ENCODE data around the gene RAD51B.

The RAD51B gene

GRCh38 chr14:68593806-68594536 is 774.4 kb downstream of the RAD51B start:
- peak; percentile 87 to 88 for DNase-seq (ENCODE audit: low read depth in 2 of 2)

GRCh38 chr14:68594737-68595380 is 775.3 kb downstream of the RAD51B start:
- no peak for DNase-seq (ENCODE audit: low read depth in 2 of 2)

GRCh38 chr14:68596211-68596610 is 776.6 kb downstream of the RAD51B start:
- DNase-seq (ENCODE audit: low read depth in 2 of 2), result no peak

- no peak for DNase-seq (ENCODE audit: low read depth in 2 of 2)
Measured at GRCh38 chr14:68596701-68597100, 777.1 kb downstream of the RAD51B start.

GRCh38 chr14:68598089-68598488 is 778.5 kb downstream of the RAD51B start:
- DNase-seq (ENCODE audit: low read depth in 2 of 2), result no peak

- no peak for DNase-seq (ENCODE audit: low read depth in 2 of 2)
Measured at GRCh38 chr14:68598621-68599447, 779.3 kb downstream of the RAD51B start.

GRCh38 chr14:68599896-68600610 is 780.5 kb downstream of the RAD51B start:
- no peak for DNase-seq (ENCODE audit: low read depth in 2 of 2)

GRCh38 chr14:68602507-68602906 is 782.9 kb downstream of the RAD51B start:
- DNase-seq (ENCODE audit: low read depth in 2 of 2), result no peak

- DNase-seq (ENCODE audit: low read depth in 2 of 2), result no peak
Measured at GRCh38 chr14:68603533-68604360, 784.2 kb downstream of the RAD51B start.

GRCh38 chr14:68604361-68604730 is 784.8 kb downstream of the RAD51B start:
- no peak for DNase-seq (ENCODE audit: low read depth in 2 of 2)

- no peak for DNase-seq (ENCODE audit: low read depth in 2 of 2)
Measured at GRCh38 chr14:68604822-68605221, 785.2 kb downstream of the RAD51B start.

- DNase-seq (ENCODE audit: low read depth in 2 of 2), result no peak
Measured at GRCh38 chr14:68606176-68606575, 786.6 kb downstream of the RAD51B start.

- DNase-seq (ENCODE audit: low read depth in 2 of 2), result no peak
Measured at GRCh38 chr14:68606644-68607043, 787.1 kb downstream of the RAD51B start.

- DNase-seq (ENCODE audit: low read depth in 2 of 2), result no peak
Measured at GRCh38 chr14:68607081-68607866, 787.7 kb downstream of the RAD51B start.

GRCh38 chr14:68607867-68608573 is 788.4 kb downstream of the RAD51B start:
- DNase-seq (ENCODE audit: low read depth in 2 of 2), result no peak

GRCh38 chr14:68608574-68608962 is 789.0 kb downstream of the RAD51B start:
- no peak for DNase-seq (ENCODE audit: low read depth in 2 of 2)

- no peak for DNase-seq (ENCODE audit: low read depth in 2 of 2)
Measured at GRCh38 chr14:68609012-68609411, 789.4 kb downstream of the RAD51B start.

GRCh38 chr14:68610251-68610793 is 790.7 kb downstream of the RAD51B start:
- DNase-seq (ENCODE audit: low read depth in 2 of 2), result no peak

- no peak for DNase-seq (ENCODE audit: low read depth in 2 of 2)
Measured at GRCh38 chr14:68611599-68611998, 792.0 kb downstream of the RAD51B start.
